ENCODE results near the gene PDGFD.

PDGFD gene

GRCh38 chr11:104089481-104089880 lies 74.5 kb downstream of the PDGFD start:
- Histone ChIP-seq H3K79me2 (ENCODE audit: insufficient read depth, low read depth) (no peaks in the 10 kb centered on the region), H3K4me3 (IDR thresholded peaks at IDR 0.05; ENCODE audit: insufficient read depth, low read depth, low read length) (no peak overlapping the region), H3K4me2 (no peak overlapping the region), H4K20me1 (ENCODE audit: insufficient read depth) (no peaks in the 10 kb centered on the region), H3K27me3 (ENCODE audit: insufficient read depth, low read depth) (no peaks in the 10 kb centered on the region), H3K27ac (no peak overlapping the region), H3K9ac (no peak overlapping the region), H3K4me1 (ENCODE audit: low read depth, poor library complexity, severe bottlenecking) (no peaks in the 10 kb centered on the region), H3K36me3 (ENCODE audit: insufficient read depth) (no peaks in the 10 kb centered on the region), H2AFZ (ENCODE audit: low read depth) (no peak overlapping the region)
- no peak for TF ChIP-seq CTCF (conservative IDR thresholded peaks at IDR 0.05; ENCODE audit: low read depth, low read length)

- Histone ChIP-seq H3K4me1 (ENCODE audit: low read depth, poor library complexity, severe bottlenecking) (no peaks in the 10 kb centered on the region), H2AFZ (ENCODE audit: low read depth) (no peak overlapping the region), H3K36me3 (ENCODE audit: insufficient read depth) (no peaks in the 10 kb centered on the region), H3K4me3 (IDR thresholded peaks at IDR 0.05; ENCODE audit: insufficient read depth, low read depth, low read length) (no peak overlapping the region), H3K27ac (no peak overlapping the region), H3K4me2 (no peak overlapping the region), H3K9ac (no peak overlapping the region), H3K27me3 (ENCODE audit: insufficient read depth, low read depth) (no peaks in the 10 kb centered on the region), H4K20me1 (ENCODE audit: insufficient read depth) (no peaks in the 10 kb centered on the region), H3K79me2 (ENCODE audit: insufficient read depth, low read depth) (no peaks in the 10 kb centered on the region)
- no peak for TF ChIP-seq CTCF (conservative IDR thresholded peaks at IDR 0.05; ENCODE audit: low read depth, low read length)
Measured at GRCh38 chr11:104086621-104087020, 77.3 kb downstream of the PDGFD start.

- no peak overlapping the region for H3K9ac ChIP-seq
- H3K27ac ChIP-seq, result no peak overlapping the region
- no peaks in the 10 kb centered on the region for H3K79me2 ChIP-seq (ENCODE audit: insufficient read depth, low read depth)
- no peak overlapping the region for H2AFZ ChIP-seq (ENCODE audit: low read depth)
- no peaks in the 10 kb centered on the region for H3K27me3 ChIP-seq (ENCODE audit: insufficient read depth, low read depth)
- H3K4me3 ChIP-seq (IDR thresholded peaks at IDR 0.05; ENCODE audit: insufficient read depth, low read depth, low read length), result no peak overlapping the region
- no peak overlapping the region for H3K4me2 ChIP-seq
- TF ChIP-seq CTCF (conservative IDR thresholded peaks at IDR 0.05; ENCODE audit: low read depth, low read length), result no peak
- H3K36me3 ChIP-seq (ENCODE audit: insufficient read depth), result no peaks in the 10 kb centered on the region
- H3K4me1 ChIP-seq (ENCODE audit: low read depth, poor library complexity, severe bottlenecking), result no peaks in the 10 kb centered on the region
- H4K20me1 ChIP-seq (ENCODE audit: insufficient read depth), result no peaks in the 10 kb centered on the region
Measured at GRCh38 chr11:104078995-104079394, 85.0 kb downstream of the PDGFD start.

- Histone ChIP-seq H3K27me3 (ENCODE audit: insufficient read depth, low read depth) (no peaks in the 10 kb centered on the region), H2AFZ (ENCODE audit: low read depth) (no peak overlapping the region), H3K36me3 (ENCODE audit: insufficient read depth) (no peaks in the 10 kb centered on the region), H3K9ac (no peak overlapping the region), H3K79me2 (ENCODE audit: insufficient read depth, low read depth) (no peaks in the 10 kb centered on the region), H3K4me3 (IDR thresholded peaks at IDR 0.05; ENCODE audit: insufficient read depth, low read depth, low read length) (no peak overlapping the region), H3K4me1 (ENCODE audit: low read depth, poor library complexity, severe bottlenecking) (no peaks in the 10 kb centered on the region), H4K20me1 (ENCODE audit: insufficient read depth) (no peaks in the 10 kb centered on the region), H3K27ac (no peak overlapping the region), H3K4me2 (no peak overlapping the region)
- no peak for TF ChIP-seq CTCF (conservative IDR thresholded peaks at IDR 0.05; ENCODE audit: low read depth, low read length)
Measured at GRCh38 chr11:104078245-104078644, 85.7 kb downstream of the PDGFD start.

GRCh38 chr11:104076455-104076854 lies 87.5 kb downstream of the PDGFD start:
- H3K4me1 ChIP-seq (ENCODE audit: low read depth, poor library complexity, severe bottlenecking), result no peaks in the 10 kb centered on the region
- H3K9ac ChIP-seq, result no peak overlapping the region
- no peak overlapping the region for H3K4me2 ChIP-seq
- H3K27ac ChIP-seq, result no peak overlapping the region
- no peaks in the 10 kb centered on the region for H4K20me1 ChIP-seq (ENCODE audit: insufficient read depth)
- H3K27me3 ChIP-seq (ENCODE audit: insufficient read depth, low read depth), result no peaks in the 10 kb centered on the region
- no peaks in the 10 kb centered on the region for H3K36me3 ChIP-seq (ENCODE audit: insufficient read depth)
- no peak for TF ChIP-seq CTCF (conservative IDR thresholded peaks at IDR 0.05; ENCODE audit: low read depth, low read length)
- H2AFZ ChIP-seq (ENCODE audit: low read depth), result no peak overlapping the region
- no peak overlapping the region for H3K4me3 ChIP-seq (IDR thresholded peaks at IDR 0.05; ENCODE audit: insufficient read depth, low read depth, low read length)
- no peaks in the 10 kb centered on the region for H3K79me2 ChIP-seq (ENCODE audit: insufficient read depth, low read depth)
